A673 (cell line): ENCODE data around the gene SLC19A1. TPM values are rescaled to one million over a fixed set of nuclear protein-coding genes. Genes with fewer than 3 reads are reported as not detected.

Experiments
- BruUV-seq: library from RNA; stranded (reverse); fragments of 400-500 nt; replicated peaks from 2 replicates; lab custom pipeline; 2021; lab: Mats Ljungman, UMichigan
- CTCF ChIA-PET: fragments of 300-600 bp; sonication (Branson Sonifier 250); formaldehyde crosslinking; loops from one replicate; lab custom pipeline; 2022; ENCODE audit warnings: antibody characterized with exemption; lab: Charles Lee
- POLR2A ChIA-PET: fragments of 300-600 bp; sonication (Branson Sonifier 250); formaldehyde crosslinking; loops from one replicate; lab custom pipeline; 2022; ENCODE audit warnings: antibody characterized with exemption; ENCODE audit not compliant: low non-redundant PET; lab: Charles Lee
- DNase-seq: peaks from one replicate; pipeline ENCODE4 v3.0.0-alpha.2; 2015; ENCODE audit warnings: low spot score
- H3K27ac ChIP-seq: fragments of 200-600 bp; sonication (generic); 2 replicates; pipeline ENCODE4 v1.5.1; 2016; ENCODE audit warnings: mixed run types, low read depth, mild to moderate bottlenecking, mixed read lengths, antibody characterized with exemption, low read length; ENCODE audit not compliant: poor library complexity, severe bottlenecking
- H3K27me3 ChIP-seq: fragments of 200-600 bp; sonication (generic); replicated peaks from 2 replicates; pipeline ENCODE4 v1.6.1; 2017; ENCODE audit warnings: mixed run types, low read depth, mild to moderate bottlenecking, mixed read lengths, antibody characterized with exemption, low read length; ENCODE audit not compliant: insufficient read depth, poor library complexity
- H3K36me3 ChIP-seq: fragments of 200-600 bp; sonication (generic); 2 replicates; pipeline ENCODE4 v1.6.1; 2016; ENCODE audit warnings: mixed run types, mild to moderate bottlenecking, mixed read lengths, antibody characterized with exemption, low read length; ENCODE audit not compliant: insufficient read depth, poor library complexity, severe bottlenecking
- H3K4me1 ChIP-seq: fragments of 200-600 bp; sonication (generic); 2 replicates; pipeline ENCODE4 v1.6.1; 2017; ENCODE audit warnings: mixed run types, mild to moderate bottlenecking, mixed read lengths, antibody characterized with exemption, low read length; ENCODE audit not compliant: insufficient read depth, poor library complexity, severe bottlenecking
- H3K4me3 ChIP-seq: fragments of 200-600 bp; sonication (generic); 2 replicates; pipeline ENCODE4 v1.5.1; 2016; ENCODE audit warnings: low read depth, mixed run types, mild to moderate bottlenecking, mixed read lengths, low read length; ENCODE audit not compliant: poor library complexity, severe bottlenecking
- H3K9me3 ChIP-seq: fragments of 200-600 bp; sonication (generic); 2 replicates; pipeline ENCODE4 v1.6.1; 2016; ENCODE audit warnings: mixed run types, low read depth, mild to moderate bottlenecking, mixed read lengths, antibody characterized with exemption, low read length; ENCODE audit not compliant: poor library complexity, severe bottlenecking
- EZH2 ChIP-seq: fragments of 200-600 bp; sonication (generic); IDR thresholded peaks from 2 replicates; pipeline ENCODE4 v1.6.1; 2017; ENCODE audit warnings: borderline replicate concordance, low read depth, mild to moderate bottlenecking, mixed read lengths, antibody characterized with exemption, low read length; ENCODE audit not compliant: poor library complexity, severe bottlenecking
- intact Hi-C: fragments of 100-400 bp; cut with micrococcal nuclease; formaldehyde crosslinking; loops from one replicate; pipeline ENCODE4 v1.10.0; 2022; ENCODE audit not compliant: unreplicated experiment
- total RNA-seq: library from RNA; stranded (reverse); gene quantifications from 2 replicates; pipeline ENCODE4 v1.2.3, GENCODE V29; 2021
- TF ChIP-seq, protein P1 (sequence below): fragments of 300-800, 200-600 bp; sonication (generic); conservative IDR thresholded peaks from 2 replicates; pipeline ENCODE4 v1.5.1; 2017; ENCODE audit warnings: low read depth, mild to moderate bottlenecking, antibody characterized with exemption, low read length, moderate library complexity, mixed read lengths

The SLC19A1 gene
- total RNA-seq, 1 experiment from 2014 or later, result 72.1 TPM

DNA sequence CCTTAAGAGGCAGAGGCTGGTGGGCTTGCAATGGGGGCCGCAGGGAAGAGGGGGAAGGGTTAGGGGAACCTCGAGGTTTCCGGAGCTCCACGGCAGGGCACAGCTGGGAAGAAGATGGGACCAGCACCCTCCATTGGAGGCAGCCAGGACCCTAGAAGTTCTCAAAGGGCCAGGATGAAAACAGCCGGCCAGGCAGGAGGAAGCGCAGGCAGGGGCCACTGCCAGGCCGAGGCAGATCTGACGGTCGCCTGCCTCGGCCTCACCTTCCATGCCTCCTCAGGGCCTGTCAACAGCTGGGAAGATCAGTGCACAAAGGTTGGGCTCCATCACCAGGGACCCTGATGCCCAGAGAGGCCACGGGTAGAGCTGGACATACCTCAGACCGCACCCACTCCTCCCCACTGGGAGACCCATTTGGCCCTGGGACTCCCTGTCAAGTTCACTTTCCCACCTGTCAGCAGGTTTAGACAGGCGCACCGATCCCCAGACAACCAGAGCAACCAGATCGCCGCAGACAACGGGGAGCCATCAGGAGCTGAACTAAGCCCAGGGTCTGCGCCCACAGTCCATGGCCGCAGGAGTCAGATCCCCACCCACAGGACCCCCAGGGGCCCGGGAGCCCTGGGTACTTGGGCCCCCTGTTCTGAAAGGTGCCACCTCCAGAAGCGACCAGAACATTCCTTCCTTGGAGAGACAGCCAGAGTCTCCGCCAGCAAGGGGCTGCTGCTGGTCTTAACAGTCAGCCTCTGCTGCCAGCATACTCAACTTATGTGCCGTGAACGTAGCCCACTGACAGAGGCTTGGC is 2.2 kb downstream of the SLC19A1 start:
- CTCF ChIA-PET, result no interaction called here
- H3K27ac ChIP-seq, result peak overlapping the region; percentile 28
- TF ChIP-seq EZH2, result no peak
- TF ChIP-seq, protein P1, sequence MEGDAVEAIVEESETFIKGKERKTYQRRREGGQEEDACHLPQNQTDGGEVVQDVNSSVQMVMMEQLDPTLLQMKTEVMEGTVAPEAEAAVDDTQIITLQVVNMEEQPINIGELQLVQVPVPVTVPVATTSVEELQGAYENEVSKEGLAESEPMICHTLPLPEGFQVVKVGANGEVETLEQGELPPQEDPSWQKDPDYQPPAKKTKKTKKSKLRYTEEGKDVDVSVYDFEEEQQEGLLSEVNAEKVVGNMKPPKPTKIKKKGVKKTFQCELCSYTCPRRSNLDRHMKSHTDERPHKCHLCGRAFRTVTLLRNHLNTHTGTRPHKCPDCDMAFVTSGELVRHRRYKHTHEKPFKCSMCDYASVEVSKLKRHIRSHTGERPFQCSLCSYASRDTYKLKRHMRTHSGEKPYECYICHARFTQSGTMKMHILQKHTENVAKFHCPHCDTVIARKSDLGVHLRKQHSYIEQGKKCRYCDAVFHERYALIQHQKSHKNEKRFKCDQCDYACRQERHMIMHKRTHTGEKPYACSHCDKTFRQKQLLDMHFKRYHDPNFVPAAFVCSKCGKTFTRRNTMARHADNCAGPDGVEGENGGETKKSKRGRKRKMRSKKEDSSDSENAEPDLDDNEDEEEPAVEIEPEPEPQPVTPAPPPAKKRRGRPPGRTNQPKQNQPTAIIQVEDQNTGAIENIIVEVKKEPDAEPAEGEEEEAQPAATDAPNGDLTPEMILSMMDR, result no peak
- peaks cover 11% of the 10 kb centered on the region for H3K36me3 ChIP-seq
- no peaks in the 10 kb centered on the region for H3K27me3 ChIP-seq
- intact Hi-C loops, result loop anchor here (10.0 kb wide), 1 partner anchor 345 kb away; no protein-coding TSS in a partner anchor
- DNase-seq, result no peak
- POLR2A ChIA-PET, result no interaction called here
- BruUV-seq, result no TSS peak
- no peaks in the 10 kb centered on the region for H3K9me3 ChIP-seq
- H3K4me3 ChIP-seq, result no peak overlapping the region
- H3K4me1 ChIP-seq, result peaks cover 25% of the 10 kb centered on the region

DNA sequence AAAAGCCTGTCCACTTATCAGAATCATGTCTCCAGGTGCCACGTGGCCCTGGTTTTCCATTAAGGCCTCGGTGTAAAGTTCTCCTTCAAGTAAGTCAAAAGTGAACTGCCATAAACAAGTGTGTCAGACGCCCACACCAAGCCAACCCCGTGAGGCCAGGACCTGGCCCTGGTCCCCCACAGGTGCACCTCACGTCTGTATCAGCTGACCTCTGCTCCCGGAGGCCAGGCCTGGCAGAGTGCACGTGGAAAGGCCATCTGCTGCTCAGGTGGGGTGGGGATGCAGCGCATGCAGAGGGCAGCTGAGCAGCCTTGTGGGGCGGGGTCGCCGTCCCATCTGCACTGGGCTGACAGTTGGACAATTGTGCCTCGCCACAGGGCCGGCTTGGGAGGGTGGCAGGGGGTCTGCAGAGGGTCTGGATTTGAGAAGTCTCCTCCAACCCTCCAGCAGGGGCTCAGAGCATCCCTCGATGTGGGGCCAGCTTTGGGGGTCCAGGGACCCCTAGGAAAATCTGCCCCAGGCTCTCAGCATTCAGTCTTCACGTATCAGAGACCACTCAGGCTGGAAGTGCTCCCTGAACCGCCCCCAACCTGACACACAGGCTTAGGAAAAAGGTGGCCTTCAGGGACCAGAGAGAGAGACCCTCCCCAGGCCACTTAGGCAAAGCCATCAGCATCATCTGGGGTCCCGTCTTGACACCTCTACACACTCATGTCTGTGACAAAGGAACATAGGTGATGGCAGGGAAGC is 3.0 kb downstream of the SLC19A1 start:
- intact Hi-C loops, result no loop called here
- Histone ChIP-seq H3K4me3 (no peak overlapping the region), H3K27me3 (no peaks in the 10 kb centered on the region), H3K4me1 (peaks cover 25% of the 10 kb centered on the region), H3K9me3 (no peaks in the 10 kb centered on the region), H3K27ac (no peak overlapping the region), H3K36me3 (peaks cover 17% of the 10 kb centered on the region)
- CTCF ChIA-PET, result no interaction called here
- DNase-seq, result no peak
- TF ChIP-seq EZH2, result no peak
- TF ChIP-seq, protein P1, result no peak
- BruUV-seq, result no TSS peak
- POLR2A ChIA-PET, result no interaction called here

DNA sequence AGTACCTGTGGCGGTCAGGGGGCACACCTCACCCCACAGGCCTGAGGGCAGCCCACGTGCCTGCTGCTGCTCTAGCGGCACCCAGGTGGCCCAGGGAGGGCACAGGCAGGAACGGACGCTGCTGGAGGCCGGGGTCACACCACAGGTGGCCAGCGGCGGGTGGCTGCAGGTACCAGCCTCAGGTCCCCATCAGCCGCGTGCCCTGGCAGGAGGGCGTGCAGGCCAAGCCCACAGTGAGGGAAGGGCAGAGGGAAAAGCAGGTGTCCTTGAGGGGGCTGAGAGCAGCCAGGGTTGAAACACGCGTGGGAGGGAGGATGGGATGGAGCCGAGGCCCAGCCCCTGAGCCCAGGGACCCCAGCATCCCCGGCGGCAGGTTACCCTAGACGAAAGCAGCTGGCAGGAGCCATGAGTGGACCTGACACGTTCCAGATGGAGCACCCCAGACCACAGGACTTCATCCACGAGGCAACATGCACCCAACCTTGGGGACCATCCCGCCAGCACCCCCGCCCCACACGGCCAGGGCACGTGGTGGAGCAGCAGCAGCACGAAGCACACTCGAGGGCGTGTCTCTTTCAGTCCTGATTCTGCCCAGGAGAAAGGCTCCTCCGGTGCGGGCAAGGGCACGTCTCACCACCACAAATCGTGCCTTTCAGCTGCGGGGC is 3.7 kb downstream of the SLC19A1 start:
- ChIA-PET POLR2A (no interaction called here), CTCF (no interaction called here)
- DNase-seq, result no peak
- Histone ChIP-seq H3K9me3 (no peaks in the 10 kb centered on the region), H3K4me1 (peaks cover 24% of the 10 kb centered on the region), H3K36me3 (peaks cover 17% of the 10 kb centered on the region), H3K27ac (no peak overlapping the region), H3K27me3 (no peaks in the 10 kb centered on the region), H3K4me3 (no peak overlapping the region)
- BruUV-seq, result no TSS peak
- intact Hi-C loops, result no loop called here
- TF ChIP-seq, protein P1, result no peak
- no peak for TF ChIP-seq EZH2
